T-helper 22 cell (primary cell): Measurements from ENCODE around the gene COL27A1.

Experiments
- DNase-seq: peaks from one replicate; pipeline ENCODE4 v3.0.0-alpha.2; 2020; ENCODE audit warnings: low read depth

COL27A1 gene

GRCh38 chr9:114206221-114206789, 51.0 kb downstream of the COL27A1 start:
- no peak for DNase-seq

- DNase-seq: no peak
Measured at GRCh38 chr9:114207034-114207810, 51.9 kb downstream of the COL27A1 start.

- DNase-seq: no peak
Measured at GRCh38 chr9:114207845-114208244, 52.5 kb downstream of the COL27A1 start.

- no peak for DNase-seq
Measured at GRCh38 chr9:114209151-114209550, 53.8 kb downstream of the COL27A1 start.

GRCh38 chr9:114210136-114210535, 54.8 kb downstream of the COL27A1 start:
- no peak for DNase-seq

- no peak for DNase-seq
Measured at GRCh38 chr9:114210691-114211276, 55.4 kb downstream of the COL27A1 start.

- no peak for DNase-seq
Measured at GRCh38 chr9:114212826-114213225, 57.5 kb downstream of the COL27A1 start.

- DNase-seq: no peak
Measured at GRCh38 chr9:114213566-114213965, 58.2 kb downstream of the COL27A1 start.

- no peak for DNase-seq
Measured at GRCh38 chr9:114214181-114214580, 58.8 kb downstream of the COL27A1 start.

- DNase-seq: no peak
Measured at GRCh38 chr9:114214686-114215414, 59.5 kb downstream of the COL27A1 start.

GRCh38 chr9:114216081-114216480, 60.7 kb downstream of the COL27A1 start:
- DNase-seq: no peak

- no peak for DNase-seq
Measured at GRCh38 chr9:114216976-114217375, 61.6 kb downstream of the COL27A1 start.

GRCh38 chr9:114218264-114219120, 63.2 kb downstream of the COL27A1 start:
- DNase-seq: no peak

GRCh38 chr9:114220061-114220541, 64.8 kb downstream of the COL27A1 start:
- no peak for DNase-seq

- no peak for DNase-seq
Measured at GRCh38 chr9:114221706-114222465, 66.5 kb downstream of the COL27A1 start.

GRCh38 chr9:114223564-114224246, 68.4 kb downstream of the COL27A1 start:
- DNase-seq: no peak

- no peak for DNase-seq
Measured at GRCh38 chr9:114224247-114224610, 68.9 kb downstream of the COL27A1 start.

- DNase-seq: no peak
Measured at GRCh38 chr9:114225561-114226212, 70.3 kb downstream of the COL27A1 start.

- no peak for DNase-seq
Measured at GRCh38 chr9:114226246-114227055, 71.1 kb downstream of the COL27A1 start.
